Cerebellar nuclear complex (tissue), 1 donor: ENCODE data around the gene TMEM244.
"Not testable (repeated sequence)": the region's sequence is repeated elsewhere in the genome, so short reads cannot be mapped to it uniquely, and the experiment has no call there.

Experiments used
- DNase-seq, 2 experiments: peaks; one replicate each; lab custom pipeline; 2025; lab: John Stamatoyannopoulos, UW

TMEM244 gene

DNA sequence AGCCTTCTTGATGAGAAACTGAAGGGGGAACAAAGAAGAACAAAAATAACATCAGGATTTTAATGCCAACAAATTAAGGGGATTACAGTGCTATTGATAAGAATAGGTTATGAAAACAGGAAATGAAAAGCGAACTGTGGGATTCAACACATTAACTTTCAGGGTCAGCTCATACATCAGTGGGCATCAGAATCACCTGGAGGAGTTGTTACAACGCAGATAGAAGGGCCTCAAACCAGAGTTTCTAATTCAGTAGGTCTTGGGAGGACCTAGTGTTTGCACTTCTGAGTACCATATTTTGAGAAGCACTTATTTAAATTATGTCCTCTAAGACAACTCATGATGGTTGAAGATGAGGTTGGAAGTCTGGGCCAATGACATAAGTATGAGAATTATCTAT is 5.6 kb upstream of the TMEM244 start:
- DNase-seq, result no peak

DNA sequence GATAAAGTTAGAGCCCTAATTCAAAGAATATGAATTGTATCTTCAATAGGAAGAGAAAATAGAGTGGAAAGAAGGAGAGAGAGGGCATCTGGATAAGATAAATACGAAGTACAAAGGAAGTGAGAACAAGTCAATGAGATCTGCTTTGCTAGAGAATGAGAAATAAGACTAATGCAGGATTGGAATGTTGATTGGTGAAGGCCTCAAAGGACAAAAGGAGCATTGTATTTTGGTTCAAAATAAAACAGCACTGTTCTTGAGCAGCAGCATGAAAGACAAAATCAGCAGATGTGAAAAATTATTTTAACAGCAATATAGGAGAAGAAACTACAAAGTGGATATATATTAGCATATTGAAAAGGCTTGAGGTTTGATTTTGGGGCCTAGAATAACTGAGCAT is 5.1 kb upstream of the TMEM244 start:
- DNase-seq, result no peak

DNA sequence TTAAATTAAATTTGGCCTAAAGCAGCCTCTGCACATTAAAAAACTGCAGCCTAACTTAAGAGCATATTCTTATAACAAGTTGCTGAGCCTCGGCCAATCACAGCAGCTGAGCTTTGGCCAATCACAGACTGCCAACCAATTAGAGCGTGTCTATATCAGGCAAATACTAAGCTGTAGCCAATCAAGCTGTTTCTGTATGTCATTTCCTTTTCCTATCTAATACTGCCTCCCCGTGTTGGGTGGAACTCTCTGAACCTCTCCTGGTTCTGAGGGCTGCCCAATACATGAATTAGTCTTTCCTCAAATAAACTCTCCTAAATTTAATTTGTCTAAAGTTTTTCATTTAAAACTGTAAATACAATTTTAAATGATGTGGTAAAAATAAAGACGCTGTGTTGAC is 3.9 kb upstream of the TMEM244 start:
- DNase-seq, result no peak

DNA sequence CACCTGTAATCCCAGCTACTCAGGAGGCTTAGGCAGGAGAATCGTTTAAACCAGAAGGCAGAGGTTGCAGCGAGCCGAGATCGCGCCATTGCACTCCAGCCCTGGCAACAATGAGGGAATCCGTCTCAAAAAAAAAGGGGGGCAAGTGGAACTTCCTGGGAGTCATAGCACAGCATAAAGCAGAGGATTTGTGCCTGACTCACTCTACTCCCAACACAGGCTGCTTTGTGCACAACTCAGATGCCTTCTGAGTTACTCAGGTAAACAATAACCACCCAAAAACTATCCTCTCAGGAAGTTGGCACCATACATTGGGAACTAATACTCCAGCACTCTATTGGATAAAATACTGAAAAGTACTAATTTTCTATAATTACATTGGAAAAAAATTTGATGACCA is 2.5 kb upstream of the TMEM244 start:
- DNase-seq, result no peak

DNA sequence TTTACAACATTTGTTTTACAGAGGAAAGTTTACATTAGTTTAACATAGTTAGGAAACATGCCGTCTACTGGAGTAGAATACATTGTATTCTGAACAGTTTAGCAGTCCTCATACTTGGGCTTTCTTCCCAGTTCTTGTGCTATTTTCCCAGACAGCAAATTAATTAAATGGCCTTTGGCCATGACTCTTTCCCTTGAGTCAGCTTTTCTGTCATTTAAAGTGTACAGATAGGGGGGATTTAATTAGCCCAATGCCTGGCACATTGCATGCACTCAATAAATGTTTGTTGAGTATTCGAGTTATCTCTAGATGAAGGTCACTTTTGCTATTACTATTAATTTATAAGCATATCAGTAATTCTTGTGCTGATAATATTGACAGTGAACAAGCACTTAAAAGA is 1.6 kb downstream of the TMEM244 start:
- no peak for DNase-seq

DNA sequence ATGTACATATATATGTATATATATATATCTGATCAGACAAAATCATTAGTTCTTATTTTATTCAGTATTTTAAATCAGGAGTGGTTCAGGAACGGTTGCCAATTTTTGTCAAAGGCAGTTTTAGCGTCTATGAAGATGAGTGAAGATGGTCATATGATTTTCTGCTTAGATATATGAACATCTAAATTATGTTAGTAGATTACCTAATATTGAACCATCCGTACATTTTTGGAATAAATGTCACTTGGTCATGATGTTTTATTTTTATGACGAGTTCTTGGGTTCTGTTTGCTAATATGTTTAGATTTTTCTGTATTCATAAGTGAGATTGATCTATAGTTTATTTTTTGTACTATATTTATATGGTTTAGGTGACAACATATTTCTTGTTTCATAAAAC is 3.3 kb downstream of the TMEM244 start:
- no peak for DNase-seq

DNA sequence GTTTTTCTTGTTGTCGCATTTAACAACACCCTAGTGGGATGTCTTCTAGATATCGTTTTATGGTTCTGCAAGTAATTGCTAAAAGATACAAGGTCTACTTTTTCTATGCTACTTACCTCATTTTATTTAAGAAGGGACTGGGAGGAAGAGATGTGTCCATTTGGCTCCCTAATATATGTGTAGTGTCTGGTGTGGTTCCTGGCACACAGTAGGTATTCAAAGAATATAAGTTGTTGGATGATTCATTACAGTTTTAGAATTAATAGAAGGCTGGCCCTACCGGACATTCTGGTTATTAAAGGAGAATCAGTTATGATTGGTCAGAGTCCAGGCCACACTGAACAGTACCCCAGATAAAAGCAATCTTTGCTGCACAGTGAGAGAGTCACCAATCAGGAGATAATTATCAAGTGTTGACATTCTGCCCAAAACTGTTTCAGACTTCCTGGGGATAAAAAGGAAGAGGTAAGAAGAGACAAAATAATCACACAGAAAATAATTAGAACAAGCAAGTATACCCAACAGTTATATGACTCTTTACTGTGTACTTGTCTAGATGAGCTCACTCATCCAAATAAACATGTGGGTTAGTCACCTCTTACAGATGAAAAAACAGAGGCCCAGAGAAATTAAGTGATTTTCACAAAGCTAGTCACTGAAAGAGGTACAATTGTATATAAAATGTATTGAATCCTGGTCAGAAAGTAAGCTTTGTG is 7.0 kb downstream of the TMEM244 start:
- DNase-seq, result no peak

DNA sequence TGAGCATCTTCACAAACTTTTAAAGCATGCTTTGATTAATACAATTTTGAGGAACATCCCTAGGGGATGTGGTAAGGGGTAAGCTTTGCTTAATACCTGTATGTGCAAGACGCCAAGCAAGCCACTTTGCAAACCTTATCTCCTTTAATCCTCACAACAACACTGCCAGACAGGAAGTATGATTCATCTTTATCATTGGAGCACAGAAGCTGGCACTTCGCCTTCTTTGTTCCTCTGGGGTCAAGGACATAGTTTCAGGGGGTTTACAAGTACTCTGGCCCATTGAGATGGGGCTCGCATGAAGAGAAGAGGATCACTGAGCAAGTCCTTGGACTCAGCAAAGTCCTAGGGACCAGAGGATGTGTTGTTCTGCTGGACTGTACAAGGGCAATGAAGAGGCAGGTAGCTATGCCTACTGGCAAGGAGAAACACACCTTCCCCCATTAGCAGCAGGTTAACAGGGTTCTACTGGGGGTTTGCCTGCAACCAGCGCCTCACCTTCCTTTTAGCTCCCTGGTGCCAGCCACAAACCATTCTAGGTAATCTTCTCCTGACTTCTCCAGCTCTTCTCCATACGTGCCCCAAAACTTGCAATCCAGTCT is 8.8 kb downstream of the TMEM244 start:
- no peak for DNase-seq

DNA sequence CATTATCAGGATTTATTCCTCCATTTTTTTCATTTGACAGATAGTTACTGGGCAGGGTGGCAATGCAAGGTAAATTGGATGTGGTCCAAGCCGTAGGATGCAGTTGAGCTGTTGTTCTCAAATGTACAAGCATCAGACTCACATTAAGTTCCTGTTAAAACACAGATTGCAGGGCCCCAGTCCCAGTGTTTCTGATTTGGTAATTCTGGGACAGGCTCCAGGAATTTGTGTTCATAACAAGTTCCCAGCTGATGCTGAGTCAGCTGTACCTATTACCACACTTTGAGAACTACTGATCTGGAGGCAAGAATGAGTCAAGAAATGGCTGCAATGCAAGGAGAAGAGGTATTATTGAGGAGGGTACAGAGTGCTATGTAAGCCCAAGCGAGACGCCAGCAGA is 11.7 kb downstream of the TMEM244 start:
- no peak for DNase-seq

DNA sequence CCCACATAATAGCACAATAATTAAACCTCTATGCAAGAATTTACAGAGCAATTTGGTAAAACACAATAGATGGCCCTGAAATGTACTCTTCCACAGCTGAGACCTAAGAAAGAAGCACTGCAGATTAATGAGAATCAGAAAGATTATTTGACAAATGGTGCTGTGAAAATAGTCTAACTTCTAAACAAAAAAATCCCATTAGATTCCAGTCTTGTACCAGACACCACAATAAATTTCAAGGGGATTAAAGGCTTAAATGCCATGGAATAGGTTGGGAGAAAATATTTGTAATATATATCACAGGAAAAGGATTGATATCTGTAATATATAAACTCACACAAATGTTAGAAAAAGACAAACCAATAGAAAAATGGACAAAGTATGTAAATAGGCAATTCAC is 14.4 kb downstream of the TMEM244 start:
- no peak for DNase-seq

DNA sequence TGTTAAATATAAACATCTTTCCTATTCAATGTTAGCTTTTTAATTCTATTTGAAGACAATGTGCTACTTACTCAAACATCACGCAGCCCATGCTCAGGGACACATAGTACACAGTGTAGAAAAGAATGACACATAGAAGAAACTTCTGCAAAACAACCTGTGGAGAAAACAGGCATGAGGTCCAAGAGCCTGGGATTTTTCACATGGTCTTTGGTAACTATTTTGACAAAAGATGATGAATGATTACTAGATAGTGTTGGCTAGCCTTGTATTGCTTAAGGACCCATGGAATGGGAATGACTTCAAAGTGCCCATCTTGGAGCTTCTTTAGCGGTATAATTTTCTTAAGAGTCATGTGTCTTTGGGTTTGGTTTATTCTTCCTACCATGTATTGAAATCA is 15.4 kb downstream of the TMEM244 start:
- DNase-seq, result no peak

DNA sequence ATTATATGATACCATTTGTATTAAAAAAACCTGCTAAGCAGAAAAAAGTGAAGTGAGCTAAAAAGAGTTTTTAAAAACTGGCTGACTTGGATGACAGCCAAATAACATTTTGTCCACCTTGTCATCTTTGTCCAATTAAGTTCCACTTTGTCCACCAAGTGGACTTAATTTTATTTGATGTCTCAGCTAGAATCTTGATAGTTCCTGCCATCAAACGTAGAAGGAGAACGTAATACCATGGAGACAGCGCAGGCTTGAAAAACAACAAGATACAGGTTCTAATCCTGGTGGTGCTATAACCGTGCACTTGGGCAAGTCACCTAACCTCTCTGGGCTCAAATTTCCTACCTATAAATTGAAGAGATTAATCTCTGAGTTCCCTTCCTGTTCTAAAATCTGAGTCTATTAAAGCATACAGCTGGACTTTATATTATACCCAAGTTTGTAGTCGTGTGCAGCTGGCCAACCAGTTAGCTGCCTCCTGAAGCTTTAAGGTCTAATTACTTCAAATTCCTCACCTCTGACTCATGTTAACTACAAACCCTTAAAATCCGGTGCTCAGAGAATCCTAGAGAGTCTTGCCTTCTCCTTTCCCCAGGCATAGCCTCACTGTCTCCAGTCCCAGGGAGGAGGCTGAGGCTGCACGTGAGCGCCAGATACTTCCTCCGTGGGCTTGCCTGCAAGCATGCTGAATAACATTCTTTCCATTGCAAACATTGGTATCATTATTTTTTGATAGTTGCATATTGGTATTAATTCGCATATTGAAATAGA is 16.8 kb downstream of the TMEM244 start:
- no peak for DNase-seq

DNA sequence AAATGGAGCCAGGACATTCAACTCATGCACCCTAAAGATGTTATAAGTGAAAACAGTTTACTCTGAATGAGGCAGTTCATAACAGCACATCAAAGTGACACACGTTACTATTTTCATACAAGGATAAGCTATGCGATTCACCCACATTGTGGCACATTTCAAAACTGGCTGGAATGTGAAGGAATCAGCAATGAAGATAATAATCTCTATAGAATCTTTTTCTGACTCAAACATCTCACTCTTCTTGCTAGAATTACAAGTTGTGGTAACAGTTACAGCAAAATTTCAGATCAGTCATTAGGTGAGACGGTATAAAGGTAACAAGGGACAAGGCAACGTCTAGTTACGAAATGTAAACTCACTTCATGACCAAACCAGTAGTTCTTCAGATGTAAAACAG is 17.5 kb downstream of the TMEM244 start:
- no peak for DNase-seq

DNA sequence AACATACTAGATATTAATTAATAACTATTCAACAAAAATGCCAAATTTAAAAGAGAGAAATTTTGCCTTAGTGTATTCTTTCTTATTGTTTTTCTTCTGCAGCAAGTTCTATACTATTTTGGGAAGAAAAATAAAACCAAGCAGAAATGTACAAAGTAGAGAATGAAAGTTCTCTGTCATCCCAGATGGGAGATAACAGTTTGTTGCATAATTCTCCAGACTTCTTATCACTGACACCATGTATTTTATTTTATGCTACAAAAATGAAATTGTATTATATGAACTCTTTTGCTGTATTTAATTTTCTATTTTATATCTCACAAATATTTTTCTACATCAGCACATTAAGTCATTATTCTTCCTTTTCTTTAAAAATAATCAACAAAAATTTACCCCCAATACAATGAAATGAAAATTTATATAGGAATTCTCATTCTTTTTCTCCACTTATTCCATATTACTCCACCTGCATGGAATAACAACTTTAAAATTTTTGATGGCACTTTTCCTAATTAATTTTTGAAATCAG is 18.2 kb downstream of the TMEM244 start:
- DNase-seq, result no peak

DNA sequence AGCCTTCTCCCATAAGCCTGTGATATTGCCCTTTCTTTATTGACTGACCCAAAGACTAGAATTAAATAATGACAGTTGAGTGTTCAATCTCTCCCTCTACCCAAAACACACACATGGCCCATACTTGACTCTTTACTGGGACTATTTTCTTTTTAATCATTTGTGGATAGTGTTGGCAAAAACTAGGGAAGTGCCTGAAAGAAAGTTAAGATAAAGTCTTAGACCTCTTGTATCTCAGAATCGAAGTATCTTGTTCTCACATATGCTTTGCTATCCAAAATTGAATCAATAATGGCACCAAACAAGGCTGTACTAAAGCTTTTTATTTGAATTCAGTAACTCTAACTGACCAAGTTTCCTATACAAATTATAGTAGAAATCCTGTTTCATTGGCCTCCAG is 19.0 kb downstream of the TMEM244 start:
- no peak for DNase-seq

DNA sequence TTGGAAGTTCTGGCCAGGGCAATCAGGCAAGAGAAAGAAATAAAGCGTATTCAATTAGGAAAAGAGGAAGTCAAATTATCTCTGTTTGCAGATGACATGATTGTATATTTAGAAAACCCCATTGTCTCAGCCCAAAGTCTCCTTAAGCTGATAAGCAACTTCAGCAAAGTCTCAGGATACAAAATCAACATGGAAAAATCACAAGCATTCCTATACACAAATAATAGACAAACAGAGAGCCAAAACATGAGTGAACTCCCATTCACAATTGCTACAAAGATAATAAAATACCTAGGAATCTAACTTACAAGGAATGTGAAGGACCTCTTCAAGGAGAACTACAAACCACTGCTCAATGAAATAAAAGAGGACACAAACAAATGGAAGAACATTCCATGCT is 21.6 kb downstream of the TMEM244 start:
- DNase-seq, result not testable (repeated sequence)

DNA sequence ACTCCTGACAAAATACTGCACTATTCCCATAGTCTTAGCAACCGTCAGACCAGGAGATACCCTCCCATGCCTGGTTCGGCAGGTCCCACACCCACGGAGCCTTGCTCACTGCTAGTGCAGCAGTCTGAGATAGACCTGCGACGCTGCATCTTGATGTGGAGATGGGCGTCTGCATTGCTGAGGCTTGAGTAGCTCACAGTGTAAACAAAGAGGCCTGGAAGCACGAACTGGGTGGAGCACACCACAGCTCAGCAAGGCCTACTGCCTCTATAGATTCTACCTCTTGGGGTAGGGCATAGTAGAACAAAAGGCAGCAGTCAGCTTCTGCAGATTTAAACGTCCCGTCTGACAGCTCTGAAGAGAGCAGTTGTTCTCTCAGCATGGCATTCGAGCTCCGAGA is 25.4 kb downstream of the TMEM244 start:
- no peak for DNase-seq

DNA sequence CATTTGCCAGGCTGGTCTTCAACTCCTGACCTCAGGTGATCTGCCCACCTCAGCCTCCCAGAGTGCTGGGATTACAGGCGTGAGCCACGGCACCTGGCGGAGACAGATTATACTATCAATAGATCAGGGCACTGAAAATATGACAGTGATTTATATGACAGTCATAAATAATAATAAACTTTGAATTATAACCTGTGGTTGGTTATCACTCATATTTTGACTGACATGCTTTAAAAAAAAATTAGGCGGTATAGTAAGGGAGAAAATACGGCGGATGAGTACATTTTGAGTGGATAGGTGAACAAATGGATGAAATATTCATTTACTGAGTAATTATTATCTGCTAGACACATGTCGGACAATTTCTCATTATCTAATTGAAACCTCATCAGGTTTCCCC is 28.8 kb downstream of the TMEM244 start:
- DNase-seq, result no peak

DNA sequence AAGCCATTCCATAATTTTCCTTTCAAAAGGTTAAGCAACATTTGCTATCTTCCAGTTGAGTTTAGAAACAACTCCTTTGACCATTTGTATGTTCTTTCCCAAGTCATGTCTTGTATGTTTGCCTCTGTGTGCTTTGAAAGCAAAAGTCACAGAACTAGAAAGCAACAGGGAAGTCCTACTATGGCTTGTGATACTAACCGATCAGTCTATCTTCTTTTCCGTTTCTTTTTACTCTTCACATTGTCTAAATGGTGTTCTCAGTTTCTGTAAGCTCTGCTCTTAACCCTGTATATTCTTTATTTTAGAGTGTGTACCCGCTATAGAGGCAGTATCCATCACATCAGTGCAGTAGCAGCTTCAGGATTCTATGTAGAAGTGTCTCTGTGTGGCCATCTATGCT is 32.9 kb downstream of the TMEM244 start:
- DNase-seq, result no peak

DNA sequence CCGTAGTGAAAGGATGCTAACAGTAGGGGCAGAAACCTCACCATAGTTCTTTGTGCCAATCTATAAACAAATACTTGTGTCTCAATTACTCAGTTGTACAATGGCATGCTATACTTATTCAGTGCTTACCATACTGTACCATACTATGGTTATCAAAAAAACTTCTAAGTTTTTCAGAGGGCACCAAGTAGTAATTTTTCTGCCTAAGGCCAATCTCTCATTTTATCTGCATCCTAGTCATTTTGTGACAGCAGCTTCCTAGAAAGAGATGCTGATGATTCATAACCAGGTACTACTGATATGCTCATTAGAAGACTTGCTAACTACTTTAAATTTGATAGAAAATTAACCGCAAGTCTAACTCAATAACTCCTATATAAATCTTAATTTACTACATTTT is 42.9 kb downstream of the TMEM244 start:
- DNase-seq, result no peak

DNA sequence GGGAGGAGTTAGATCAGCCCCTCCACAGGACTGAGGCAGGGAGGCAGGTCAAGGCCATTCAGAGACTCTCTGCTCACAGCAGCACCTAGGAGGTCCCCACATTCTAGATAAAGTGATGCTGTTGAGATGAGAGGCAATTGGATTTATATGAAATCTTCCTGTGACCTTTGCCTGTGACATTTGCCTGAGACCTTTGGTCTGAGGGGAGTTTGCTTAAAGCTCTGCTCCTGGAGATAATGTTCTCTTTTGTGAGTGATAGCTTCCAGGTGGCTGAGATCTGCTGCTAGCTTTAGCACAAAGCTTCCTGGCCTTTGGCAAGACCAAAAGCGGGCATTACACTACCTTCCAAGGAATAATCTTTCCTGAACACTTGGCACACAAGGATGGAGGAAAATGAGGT is 43.3 kb downstream of the TMEM244 start:
- DNase-seq, result no peak

DNA sequence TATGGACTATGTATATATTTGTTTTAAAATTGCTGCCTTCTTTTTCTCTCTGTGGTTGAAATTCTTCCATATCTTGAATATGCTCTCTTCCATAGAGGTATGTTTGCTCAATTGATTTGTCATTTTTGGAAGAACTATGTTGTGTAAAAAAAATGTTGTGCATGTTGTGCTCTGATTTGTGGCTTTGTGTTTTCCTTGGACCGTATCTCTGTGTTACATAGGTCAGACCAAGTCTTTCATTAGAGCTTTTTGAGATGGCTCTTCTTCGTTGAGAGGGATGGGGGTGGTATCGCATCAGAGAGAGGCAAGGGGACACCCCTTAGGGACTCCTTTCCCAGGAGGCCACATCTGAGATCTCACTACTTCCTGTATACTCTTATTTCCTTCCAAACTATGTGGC is 43.8 kb downstream of the TMEM244 start:
- DNase-seq, result no peak

DNA sequence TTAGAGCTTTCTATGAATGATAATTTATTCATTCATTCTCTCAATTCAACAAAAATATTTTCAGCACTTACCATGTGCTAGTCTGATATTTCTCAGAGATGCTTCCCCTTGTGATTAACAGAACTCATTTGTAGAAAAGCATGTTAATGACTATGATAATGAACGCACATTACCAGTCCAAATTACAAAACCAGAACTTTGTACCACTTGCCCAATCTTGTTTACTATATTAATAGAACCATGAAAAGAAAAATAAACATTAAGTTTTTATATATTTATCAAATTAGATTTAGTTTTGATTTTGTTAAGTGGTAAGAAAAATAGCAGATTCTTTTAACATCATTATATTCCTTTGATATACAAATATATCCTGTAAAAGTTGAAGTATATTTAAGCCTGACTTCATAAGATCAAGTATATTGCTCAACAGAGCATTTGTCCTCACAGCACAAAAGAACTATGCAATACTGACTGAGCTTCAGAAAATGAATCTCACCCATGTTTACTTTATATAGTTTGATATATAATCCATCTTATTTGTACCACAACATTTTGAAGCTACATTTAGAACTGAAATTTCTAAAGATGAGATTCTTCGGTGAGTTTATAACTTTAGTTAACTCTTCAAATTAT is 48.9 kb downstream of the TMEM244 start:
- DNase-seq, result no peak
